ENCODE results near the gene MAEA. TPM values are rescaled to one million over a fixed set of nuclear protein-coding genes. Genes with fewer than 3 reads are reported as not detected.

Gene MAEA
- total RNA-seq, 2 donors from 2014 or later: 38.4 to 48.4 TPM

GRCh38 chr4:1357356-1358248 is 67.9 kb downstream of the MAEA start:
- Mint-ChIP-seq H3K4me3 (no peak overlapping the region), H3K27ac (no peak overlapping the region), H3K36me3 (ENCODE audit: insufficient read depth in 2 of 2) (peaks cover 0 to 2% of the 10 kb centered on the region in 2 donors), H3K4me1 (ENCODE audit: low read depth) (no peaks in the 10 kb centered on the region), H3K9me3 (no peaks in the 10 kb centered on the region), H3K27me3 (ENCODE audit: low read depth) (no peaks in the 10 kb centered on the region)
- DNase-seq: no peak
- no peak for ATAC-seq (replicated peaks in 1 of 2)

GRCh38 chr4:1358421-1359143 is 68.9 kb downstream of the MAEA start:
- no peak overlapping the region for H3K4me3 Mint-ChIP-seq
- H3K4me1 Mint-ChIP-seq (ENCODE audit: low read depth): no peaks in the 10 kb centered on the region
- no peaks in the 10 kb centered on the region for H3K9me3 Mint-ChIP-seq
- H3K27me3 Mint-ChIP-seq (ENCODE audit: low read depth): no peaks in the 10 kb centered on the region
- ATAC-seq (replicated peaks in 1 of 2) (no peak), DNase-seq (no peak)
- peaks cover 0 to 2% of the 10 kb centered on the region in 2 donors for H3K36me3 Mint-ChIP-seq (ENCODE audit: insufficient read depth in 2 of 2)
- no peak overlapping the region for H3K27ac Mint-ChIP-seq

GRCh38 chr4:1359144-1359501 is 69.4 kb downstream of the MAEA start:
- no peak for DNase-seq
- no peak overlapping the region for H3K27ac Mint-ChIP-seq
- no peak overlapping the region for H3K4me3 Mint-ChIP-seq
- H3K9me3 Mint-ChIP-seq: no peaks in the 10 kb centered on the region
- no peaks in the 10 kb centered on the region for H3K4me1 Mint-ChIP-seq (ENCODE audit: low read depth)
- peaks cover 0 to 2% of the 10 kb centered on the region in 2 donors for H3K36me3 Mint-ChIP-seq (ENCODE audit: insufficient read depth in 2 of 2)
- H3K27me3 Mint-ChIP-seq (ENCODE audit: low read depth): no peaks in the 10 kb centered on the region
- ATAC-seq (replicated peaks in 1 of 2): no peak

GRCh38 chr4:1359976-1360375 is 70.3 kb downstream of the MAEA start:
- no peak overlapping the region for H3K27ac Mint-ChIP-seq
- H3K4me3 Mint-ChIP-seq: no peak overlapping the region
- ATAC-seq (replicated peaks in 1 of 2) (no peak), DNase-seq (no peak)
- H3K27me3 Mint-ChIP-seq (ENCODE audit: low read depth): no peaks in the 10 kb centered on the region
- no peaks in the 10 kb centered on the region for H3K9me3 Mint-ChIP-seq
- no peaks in the 10 kb centered on the region for H3K4me1 Mint-ChIP-seq (ENCODE audit: low read depth)
- peaks cover 0 to 2% of the 10 kb centered on the region in 2 donors for H3K36me3 Mint-ChIP-seq (ENCODE audit: insufficient read depth in 2 of 2)

GRCh38 chr4:1360423-1361283 is 71.0 kb downstream of the MAEA start:
- Mint-ChIP-seq H3K4me1 (ENCODE audit: low read depth) (no peaks in the 10 kb centered on the region), H3K27me3 (ENCODE audit: low read depth) (no peaks in the 10 kb centered on the region), H3K4me3 (no peak overlapping the region), H3K36me3 (ENCODE audit: insufficient read depth in 2 of 2) (peaks cover 0 to 2% of the 10 kb centered on the region in 2 donors), H3K9me3 (no peaks in the 10 kb centered on the region), H3K27ac (no peak overlapping the region)
- DNase-seq: no peak
- ATAC-seq (replicated peaks in 1 of 2): no peak

- Mint-ChIP-seq H3K9me3 (no peaks in the 10 kb centered on the region), H3K36me3 (ENCODE audit: insufficient read depth in 2 of 2) (peaks cover 0 to 2% of the 10 kb centered on the region in 2 donors), H3K4me1 (ENCODE audit: low read depth) (no peaks in the 10 kb centered on the region), H3K4me3 (no peak overlapping the region), H3K27ac (no peak overlapping the region), H3K27me3 (ENCODE audit: low read depth) (no peaks in the 10 kb centered on the region)
- DNase-seq (no peak), ATAC-seq (replicated peaks in 1 of 2) (no peak)
Measured at GRCh38 chr4:1361431-1361830, 71.7 kb downstream of the MAEA start.

- DNase-seq (no peak), ATAC-seq (replicated peaks in 1 of 2) (no peak)
- Mint-ChIP-seq H3K4me3 (no peak overlapping the region), H3K9me3 (no peaks in the 10 kb centered on the region), H3K4me1 (ENCODE audit: low read depth) (no peaks in the 10 kb centered on the region), H3K27me3 (ENCODE audit: low read depth) (no peaks in the 10 kb centered on the region), H3K36me3 (ENCODE audit: insufficient read depth in 2 of 2) (peaks cover 0 to 2% of the 10 kb centered on the region in 2 donors), H3K27ac (peak overlapping the region; percentile 54)
Measured at GRCh38 chr4:1362046-1362445, 72.4 kb downstream of the MAEA start.

GRCh38 chr4:1362521-1362920 is 72.8 kb downstream of the MAEA start:
- Mint-ChIP-seq H3K4me3 (no peak overlapping the region), H3K36me3 (ENCODE audit: insufficient read depth in 2 of 2) (peaks cover 0 to 2% of the 10 kb centered on the region in 2 donors), H3K9me3 (no peaks in the 10 kb centered on the region), H3K27ac (no peak overlapping the region), H3K4me1 (ENCODE audit: low read depth) (no peaks in the 10 kb centered on the region), H3K27me3 (ENCODE audit: low read depth) (no peaks in the 10 kb centered on the region)
- no peak for ATAC-seq (replicated peaks in 1 of 2)
- no peak for DNase-seq

- Mint-ChIP-seq H3K4me3 (no peak overlapping the region), H3K36me3 (ENCODE audit: insufficient read depth in 2 of 2) (peaks cover 0 to 2% of the 10 kb centered on the region in 2 donors), H3K27ac (no peak overlapping the region), H3K27me3 (ENCODE audit: low read depth) (no peaks in the 10 kb centered on the region), H3K4me1 (ENCODE audit: low read depth) (no peaks in the 10 kb centered on the region), H3K9me3 (no peaks in the 10 kb centered on the region)
- ATAC-seq (replicated peaks in 1 of 2): no peak
- no peak for DNase-seq
Measured at GRCh38 chr4:1363513-1363912, 73.8 kb downstream of the MAEA start.

GRCh38 chr4:1364217-1364616 is 74.5 kb downstream of the MAEA start:
- DNase-seq (no peak), ATAC-seq (replicated peaks in 1 of 2) (no peak)
- no peaks in the 10 kb centered on the region for H3K27me3 Mint-ChIP-seq (ENCODE audit: low read depth)
- H3K27ac Mint-ChIP-seq: no peak overlapping the region
- peaks cover 0 to 2% of the 10 kb centered on the region in 2 donors for H3K36me3 Mint-ChIP-seq (ENCODE audit: insufficient read depth in 2 of 2)
- no peaks in the 10 kb centered on the region for H3K4me1 Mint-ChIP-seq (ENCODE audit: low read depth)
- H3K9me3 Mint-ChIP-seq: no peaks in the 10 kb centered on the region
- H3K4me3 Mint-ChIP-seq: no peak overlapping the region

GRCh38 chr4:1364748-1365147 is 75.1 kb downstream of the MAEA start:
- ATAC-seq (replicated peaks in 1 of 2) (no peak), DNase-seq (no peak)
- Mint-ChIP-seq H3K27ac (no peak overlapping the region), H3K36me3 (ENCODE audit: insufficient read depth in 2 of 2) (peaks cover 0 to 2% of the 10 kb centered on the region in 2 donors), H3K4me3 (no peak overlapping the region), H3K27me3 (ENCODE audit: low read depth) (no peaks in the 10 kb centered on the region), H3K9me3 (no peaks in the 10 kb centered on the region), H3K4me1 (ENCODE audit: low read depth) (no peaks in the 10 kb centered on the region)

GRCh38 chr4:1365271-1366178 is 75.8 kb downstream of the MAEA start:
- Mint-ChIP-seq H3K36me3 (ENCODE audit: insufficient read depth in 2 of 2) (peaks cover 0 to 2% of the 10 kb centered on the region in 2 donors), H3K27me3 (ENCODE audit: low read depth) (no peaks in the 10 kb centered on the region), H3K4me1 (ENCODE audit: low read depth) (no peaks in the 10 kb centered on the region), H3K27ac (no peak overlapping the region), H3K9me3 (no peaks in the 10 kb centered on the region), H3K4me3 (no peak overlapping the region)
- ATAC-seq (replicated peaks in 1 of 2): no peak
- no peak for DNase-seq
